ENCODE data around the gene UTF1. TPM values are rescaled to one million over a fixed set of nuclear protein-coding genes. Genes with fewer than 3 reads are reported as not detected.
"Not testable (repeated sequence)": the region's sequence is repeated elsewhere in the genome, so short reads cannot be mapped to it uniquely, and the experiment has no call there.

UTF1 gene
- total RNA-seq, 1 experiment from 2014 or later = not detected

DNA sequence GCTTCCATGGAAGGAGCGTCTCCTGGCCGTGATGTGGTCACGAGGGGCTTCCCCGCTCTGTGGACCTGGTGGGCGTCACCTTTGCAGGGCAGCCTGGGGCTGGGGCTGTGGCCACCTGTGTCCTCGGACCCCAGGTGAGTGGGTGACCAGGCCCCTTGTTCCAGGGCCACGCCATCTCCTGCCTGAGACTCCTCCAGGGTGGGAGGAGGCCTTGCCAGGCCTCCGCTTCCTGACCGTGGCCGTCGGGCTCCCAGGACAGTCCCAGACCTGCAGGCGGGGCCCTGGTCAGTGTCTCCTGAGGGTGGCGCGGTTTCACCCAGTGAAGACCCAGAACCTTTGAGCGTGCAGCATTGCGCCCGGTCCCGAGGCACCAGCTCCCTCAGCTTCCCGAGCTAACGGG, 20.4 kb upstream of the UTF1 start:
- DNase-seq (ENCODE audit: low spot score) = no peak

DNA sequence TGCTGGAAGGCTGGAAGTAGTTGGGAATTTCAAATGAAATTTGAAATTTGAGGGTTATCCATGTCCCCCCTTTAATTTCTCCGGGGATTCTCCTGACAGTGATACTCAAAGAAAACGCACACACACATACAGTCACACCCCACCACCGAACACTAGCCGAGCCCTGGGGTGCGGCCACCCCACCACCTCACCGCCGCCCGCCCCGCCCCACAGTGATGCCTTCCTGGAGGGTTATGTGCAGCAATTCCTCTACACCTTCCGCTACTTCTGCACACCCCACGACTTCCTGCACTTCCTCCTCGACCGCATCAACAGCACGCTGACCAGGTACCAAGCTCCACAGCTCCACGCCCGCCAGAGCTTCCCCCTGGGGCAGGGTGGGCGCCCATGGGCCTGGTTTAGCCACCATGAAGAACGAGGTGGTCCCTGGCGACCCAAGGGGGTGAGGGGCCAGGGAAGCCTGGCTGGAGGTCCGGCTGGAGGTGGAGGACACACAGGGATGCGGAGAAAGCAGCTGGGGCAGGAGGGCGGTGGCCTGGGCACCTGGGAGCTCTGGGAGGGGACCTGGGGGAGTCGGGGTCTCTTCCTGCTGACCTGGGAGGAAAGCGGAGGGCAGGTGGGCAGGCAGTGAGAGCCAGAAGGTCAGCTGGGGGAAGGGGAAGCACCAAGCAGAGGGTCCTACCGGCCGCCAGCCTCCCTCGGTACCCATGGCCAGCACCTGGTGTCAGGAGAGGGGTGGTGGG, 19.4 kb upstream of the UTF1 start:
- no peak for DNase-seq (ENCODE audit: low spot score)

DNA sequence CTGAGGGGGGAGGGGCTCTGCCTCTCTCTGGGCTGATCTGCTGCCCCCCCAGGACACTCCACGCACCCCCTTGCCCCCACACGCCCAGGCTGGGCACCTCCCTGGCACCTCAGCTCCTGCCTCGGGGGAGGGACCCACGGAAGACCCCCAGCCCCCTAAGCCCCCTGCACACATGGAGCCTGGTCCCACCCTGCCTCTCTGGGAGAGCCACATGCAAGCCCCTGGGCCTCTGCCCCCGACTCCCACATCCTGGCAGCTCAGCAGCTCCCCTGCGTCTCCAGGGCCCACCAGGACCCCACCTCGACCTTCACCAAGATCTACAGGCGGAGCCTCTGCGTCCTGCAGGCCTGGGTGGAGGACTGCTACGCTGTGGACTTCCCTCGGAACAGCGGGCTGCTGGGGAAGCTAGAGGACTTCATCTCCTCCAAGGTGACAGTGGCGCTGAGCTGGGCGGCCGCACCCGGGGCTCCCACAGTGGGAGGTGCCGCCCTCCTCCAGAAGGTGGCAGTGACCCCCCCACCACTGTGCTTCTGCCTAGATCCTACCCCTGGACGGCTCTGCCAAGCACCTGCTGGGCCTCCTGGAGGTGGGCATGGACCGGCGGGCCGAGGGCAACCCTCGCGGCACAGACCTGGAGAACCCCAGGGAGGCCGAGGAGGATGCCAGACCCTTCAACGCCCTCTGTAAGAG, 18.7 kb upstream of the UTF1 start:
- DNase-seq (ENCODE audit: low spot score) = no peak

GRCh38 chr10:133211959-133212852, 17.8 kb upstream of the UTF1 start:
- no peak for DNase-seq (ENCODE audit: low spot score)

- DNase-seq (ENCODE audit: low spot score) = no peak
Measured at GRCh38 chr10:133212853-133213494, 17.0 kb upstream of the UTF1 start.

GRCh38 chr10:133213641-133214467, 16.2 kb upstream of the UTF1 start:
- DNase-seq (ENCODE audit: low spot score) = no peak

DNA sequence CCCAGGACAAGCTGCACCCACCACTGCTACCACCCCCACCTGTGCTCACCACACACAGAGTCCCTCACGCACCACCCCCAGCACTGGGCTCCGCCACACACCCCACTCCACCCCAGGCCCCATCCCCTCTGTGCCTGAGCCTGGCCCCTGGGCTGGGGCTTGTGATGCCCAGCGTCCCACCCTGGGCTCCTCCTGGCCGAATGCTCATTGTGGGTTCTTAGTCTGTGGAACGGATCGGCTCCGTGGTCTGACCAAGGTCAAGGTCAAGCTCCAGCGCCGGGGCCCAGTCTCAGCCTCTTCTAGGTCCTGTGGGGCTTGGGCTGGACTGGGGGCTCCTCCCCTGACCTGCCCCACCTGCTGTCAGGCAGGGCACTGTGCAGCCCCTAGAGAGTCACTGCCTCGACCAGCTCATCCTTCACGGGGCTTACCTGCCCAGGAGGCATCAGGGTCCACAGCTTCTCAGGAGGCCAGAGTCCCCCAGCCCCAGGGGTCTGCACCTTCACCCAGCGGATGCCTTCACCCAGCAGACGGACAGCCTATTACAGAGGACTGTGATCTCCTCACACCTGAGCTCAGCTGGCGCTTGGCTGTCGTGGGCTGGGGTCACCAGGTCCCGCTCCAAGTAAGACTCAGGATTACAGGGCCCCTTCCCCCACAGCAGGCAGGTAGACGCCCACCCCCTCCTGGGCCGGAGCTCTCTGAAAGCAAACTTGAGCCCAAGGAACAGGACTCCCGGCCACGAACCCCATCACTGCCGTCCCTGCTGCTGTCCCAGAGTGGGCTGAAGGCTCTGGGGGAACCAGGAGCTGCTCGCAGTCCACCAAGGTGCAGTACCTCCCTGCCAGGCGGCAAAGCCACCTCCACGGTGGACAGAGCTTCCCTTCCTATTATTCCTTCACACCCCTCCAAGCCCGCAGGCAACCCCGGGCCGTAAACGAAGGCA, 15.3 kb upstream of the UTF1 start:
- no peak for DNase-seq (ENCODE audit: low spot score)

DNA sequence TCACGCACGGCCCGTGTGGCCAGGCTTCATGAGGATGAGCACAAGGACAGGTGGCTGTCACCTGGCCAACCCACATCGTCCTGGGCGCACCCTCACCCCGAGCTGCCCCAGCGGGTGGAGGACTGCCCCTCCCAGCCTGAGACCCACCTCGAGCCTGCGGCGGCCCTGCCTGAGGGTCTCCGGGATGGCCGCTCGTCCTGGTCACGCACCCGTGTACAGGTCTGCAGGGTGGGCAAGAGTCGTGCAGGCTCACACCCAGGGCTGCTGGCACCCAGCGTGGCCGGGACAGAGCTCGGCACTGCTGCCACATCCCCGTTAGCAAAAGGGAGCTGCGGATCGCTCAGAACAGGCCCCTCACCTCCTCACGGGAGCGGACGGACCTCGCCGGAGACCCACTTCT, 14.4 kb upstream of the UTF1 start:
- DNase-seq (ENCODE audit: low spot score) = no peak

DNA sequence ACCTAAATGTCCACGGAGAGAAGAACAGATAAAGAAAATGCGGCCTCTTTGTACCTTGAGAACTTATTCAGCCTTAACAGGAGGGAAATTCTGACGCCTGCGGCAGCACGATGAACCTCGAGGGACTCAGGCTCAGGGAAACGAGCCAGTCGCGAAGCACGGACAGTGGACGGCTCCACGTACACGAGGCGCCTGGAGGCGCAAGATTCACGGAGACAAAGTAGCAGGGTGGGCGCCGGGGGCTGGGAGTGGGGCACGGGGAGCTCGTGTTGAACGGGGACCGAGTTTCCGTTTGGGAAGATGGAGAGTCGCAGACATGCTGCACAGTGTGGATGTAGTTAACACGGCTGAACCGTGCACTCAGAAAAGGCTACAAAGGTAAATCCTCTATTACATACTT, 13.2 kb upstream of the UTF1 start:
- no peak for DNase-seq (ENCODE audit: low spot score)

DNA sequence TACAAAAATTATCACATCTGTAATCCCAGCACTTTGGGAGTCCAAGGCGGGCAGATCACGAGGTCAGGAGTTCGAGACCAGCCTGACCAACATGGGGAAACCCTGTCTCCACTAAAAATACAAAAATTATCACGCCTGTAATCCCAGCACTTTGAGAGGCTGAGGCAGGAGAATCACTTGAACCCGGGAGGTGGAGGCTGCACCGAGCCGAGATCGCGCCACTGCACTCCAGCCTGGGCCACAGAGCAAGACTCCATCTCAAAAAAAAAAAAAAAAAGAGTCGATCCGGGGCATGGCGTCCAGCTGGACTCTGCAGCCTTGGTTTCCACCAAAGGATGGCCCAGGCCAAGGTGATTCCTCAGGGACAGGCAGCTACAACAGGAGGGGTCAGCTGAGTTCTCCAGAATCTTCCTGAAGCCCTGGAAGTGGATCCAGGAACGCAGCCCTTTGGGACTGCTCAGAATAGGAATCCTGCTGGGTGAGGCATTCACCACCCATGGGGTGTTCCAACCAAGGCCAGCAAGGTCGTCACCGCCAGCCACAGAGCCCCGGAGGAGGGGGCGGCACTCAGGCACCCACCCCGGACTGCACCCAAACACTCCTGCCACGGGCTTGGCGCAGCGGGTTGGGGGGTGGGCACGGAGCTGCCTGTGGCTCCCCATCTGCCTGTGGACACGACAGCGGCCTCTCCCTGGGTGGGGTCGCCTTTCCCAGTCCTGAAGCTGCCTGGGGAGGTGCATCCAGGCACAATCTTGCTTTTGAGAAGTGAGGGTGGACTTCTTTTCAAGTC, 12.0 kb upstream of the UTF1 start:
- no peak for DNase-seq (ENCODE audit: low spot score)

DNA sequence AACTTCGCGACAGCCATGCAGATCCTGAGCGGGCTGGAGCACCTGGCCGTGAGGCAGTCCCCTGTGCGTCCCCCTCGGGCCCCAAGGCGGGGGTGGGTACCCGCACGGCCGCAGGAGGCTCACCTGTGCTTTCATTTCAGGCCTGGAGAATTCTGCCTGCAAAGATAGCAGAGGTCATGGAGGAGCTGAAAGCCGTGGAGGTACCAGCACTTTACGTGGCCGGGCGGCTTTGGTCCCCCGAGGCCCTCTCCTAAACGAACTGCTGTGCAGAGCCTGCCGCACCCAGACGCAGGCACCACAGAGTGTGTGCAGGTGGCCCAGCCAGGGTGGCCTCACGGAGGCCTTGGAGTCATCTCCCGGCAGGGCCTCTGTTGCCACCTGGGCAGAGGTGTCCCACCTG, 11.1 kb upstream of the UTF1 start:
- DNase-seq (ENCODE audit: low spot score) = no peak

GRCh38 chr10:133219782-133220181, 10.2 kb upstream of the UTF1 start:
- no peak for DNase-seq (ENCODE audit: low spot score)

GRCh38 chr10:133221331-133221730, 8.7 kb upstream of the UTF1 start:
- no peak for DNase-seq (ENCODE audit: low spot score)

DNA sequence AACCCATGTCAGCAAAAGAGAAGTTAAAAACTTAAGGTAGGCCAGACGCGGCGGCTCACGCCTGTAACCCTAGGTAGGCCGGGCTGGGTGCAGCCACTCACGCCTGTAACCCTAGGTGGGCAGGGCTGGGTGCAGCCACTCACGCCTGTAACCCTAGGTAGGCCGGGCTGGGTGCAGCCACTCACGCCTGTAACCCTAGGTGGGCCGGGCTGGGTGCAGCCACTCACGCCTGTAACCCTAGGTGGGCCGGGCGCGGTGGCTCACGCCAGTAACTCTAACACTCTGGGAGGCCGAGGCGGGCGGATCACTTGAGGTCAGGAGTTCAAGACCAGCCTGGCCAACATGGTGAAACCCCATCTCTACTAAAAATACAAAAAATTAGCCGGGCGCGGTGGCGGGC, 8.3 kb upstream of the UTF1 start:
- DNase-seq (ENCODE audit: low spot score) = not testable (repeated sequence)

- DNase-seq (ENCODE audit: low spot score) = no peak
Measured at GRCh38 chr10:133224076-133224475, 5.9 kb upstream of the UTF1 start.

GRCh38 chr10:133224756-133225372, 5.2 kb upstream of the UTF1 start:
- no peak for DNase-seq (ENCODE audit: low spot score)

DNA sequence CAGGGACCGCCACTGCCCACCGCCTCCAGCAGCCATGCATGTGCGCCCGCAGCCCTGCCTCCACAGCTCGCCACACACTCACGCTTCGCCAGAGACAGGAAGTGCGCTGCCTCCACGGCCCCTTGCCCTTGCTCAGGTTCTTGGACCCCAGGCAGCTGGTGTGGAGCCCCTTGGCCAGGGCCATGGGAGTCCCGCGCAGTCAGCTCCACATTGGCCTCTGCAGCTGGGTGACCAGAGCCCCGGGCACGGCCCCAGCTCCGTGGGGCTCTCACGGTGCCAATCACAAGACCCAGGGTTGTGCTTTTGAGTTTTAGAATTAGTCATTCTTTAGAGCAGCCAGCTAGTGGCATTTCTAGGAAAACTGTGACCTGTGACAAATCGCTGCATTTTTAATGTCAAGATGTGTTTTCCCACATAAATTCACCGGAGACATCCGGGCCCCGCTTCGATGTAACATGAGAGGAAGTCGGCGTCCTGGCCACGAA, 4.3 kb upstream of the UTF1 start:
- no peak for DNase-seq (ENCODE audit: low spot score)

GRCh38 chr10:133226251-133226808, 3.7 kb upstream of the UTF1 start:
- DNase-seq (ENCODE audit: low spot score) = no peak

Data from H4 (cell line).